ENCODE data around the gene KMT2A. TPM values are rescaled to one million over a fixed set of nuclear protein-coding genes. Genes with fewer than 3 reads are reported as not detected.

Gene KMT2A
- total RNA-seq, 1 experiment from 2014 or later = 50.4 TPM

- ATAC-seq = no peak
- Histone ChIP-seq H3K9me3 (ENCODE audit: control insufficient read depth in 1 of 2, insufficient read depth in 1 of 2, low read depth in 1 of 2, low read length in 2 of 2) (no peaks in the 10 kb centered on the region), H3K9ac (ENCODE audit: low read length) (no peak overlapping the region), H3K4me3 (replicated peaks in 1 of 2; ENCODE audit: low read depth in 1 of 2, low read length in 2 of 2) (no peak overlapping the region), H3K27ac (ENCODE audit: low read depth, low read length) (no peak overlapping the region), H3K4me2 (ENCODE audit: low read length) (no peak overlapping the region), H2AFZ (ENCODE audit: low read depth, low read length, poor library complexity, severe bottlenecking) (no peak overlapping the region), H3K79me2 (ENCODE audit: insufficient read depth, low read length) (peaks cover 22% of the 10 kb centered on the region), H4K20me1 (ENCODE audit: insufficient read depth) (no peaks in the 10 kb centered on the region), H3K9me2 (ENCODE audit: insufficient read depth) (no peaks in the 10 kb centered on the region), H3K36me3 (ENCODE audit: control insufficient read depth in 1 of 2, insufficient read depth in 2 of 2, low read length in 2 of 2) (peaks cover 16 to 21% of the 10 kb centered on the region in 2 experiments; a peak in 3 of 4 replicates), H3K27me3 (ENCODE audit: insufficient read depth, low read length) (no peaks in the 10 kb centered on the region), H3K4me1 (ENCODE audit: control insufficient read depth in 1 of 2, insufficient read depth in 2 of 2, low read length in 2 of 2) (no peaks in the 10 kb centered on the region)
- POLR2A ChIA-PET = no interaction called here
- DNase-seq (ENCODE audit: low read depth, low spot score) = no peak
- CTCF ChIA-PET = no interaction called here
- intact Hi-C loops (cut with micrococcal nuclease) = no loop called here
- TF ChIP-seq ELF1 (IDR thresholded peaks at IDR 0.05; ENCODE audit: borderline replicate concordance, low read depth) (no peak), JUND (IDR thresholded peaks at IDR 0.05) (no peak), RAD21 (IDR thresholded peaks at IDR 0.05; ENCODE audit: low read depth) (no peak), EZH2 (IDR thresholded peaks at IDR 0.05) (no peak), YY1 (IDR thresholded peaks at IDR 0.05; ENCODE audit: extremely low read depth, insufficient replicate concordance, low read depth, low read length) (no peak)
- no TSS peak for BruUV-seq (replicated peaks)
- RAD21 ChIA-PET (ENCODE audit: low non-redundant PET in 1 of 2, low total read pairs in 2 of 2, uncharacterized antibody in 2 of 2, unreplicated experiment in 2 of 2) = no interaction called here
Observed at GRCh38 chr11:118473537-118473936, 37.2 kb downstream of the KMT2A start.

- Histone ChIP-seq H4K20me1 (ENCODE audit: insufficient read depth) (no peaks in the 10 kb centered on the region), H3K79me2 (ENCODE audit: insufficient read depth, low read length) (peaks cover 4% of the 10 kb centered on the region), H3K27ac (ENCODE audit: low read depth, low read length) (no peak overlapping the region), H3K4me1 (ENCODE audit: control insufficient read depth in 1 of 2, insufficient read depth in 2 of 2, low read length in 2 of 2) (no peaks in the 10 kb centered on the region), H3K9ac (ENCODE audit: low read length) (no peak overlapping the region), H3K4me2 (ENCODE audit: low read length) (no peak overlapping the region), H2AFZ (ENCODE audit: low read depth, low read length, poor library complexity, severe bottlenecking) (no peak overlapping the region), H3K4me3 (replicated peaks in 1 of 2; ENCODE audit: low read depth in 1 of 2, low read length in 2 of 2) (no peak overlapping the region), H3K36me3 (ENCODE audit: control insufficient read depth in 1 of 2, insufficient read depth in 2 of 2, low read length in 2 of 2) (peaks cover 40 to 44% of the 10 kb centered on the region in 2 experiments; a peak in 3 of 4 replicates), H3K9me3 (ENCODE audit: control insufficient read depth in 1 of 2, insufficient read depth in 1 of 2, low read depth in 1 of 2, low read length in 2 of 2) (no peaks in the 10 kb centered on the region), H3K27me3 (ENCODE audit: insufficient read depth, low read length) (no peaks in the 10 kb centered on the region), H3K9me2 (ENCODE audit: insufficient read depth) (no peaks in the 10 kb centered on the region)
- ATAC-seq (no peak), DNase-seq (ENCODE audit: low read depth, low spot score) (no peak)
- no TSS peak for BruUV-seq (replicated peaks)
- intact Hi-C loops (cut with micrococcal nuclease) = no loop called here
- ChIA-PET POLR2A (no interaction called here), RAD21 (ENCODE audit: low non-redundant PET in 1 of 2, low total read pairs in 2 of 2, uncharacterized antibody in 2 of 2, unreplicated experiment in 2 of 2) (no interaction called here), CTCF (interaction anchor here (1.7 kb wide), 1 partner anchor 12 kb away, joined by 3 read pairs; no protein-coding TSS in a partner anchor)
- TF ChIP-seq EZH2 (IDR thresholded peaks at IDR 0.05) (no peak), ZFX (IDR thresholded peaks at IDR 0.05) (no peak), ZNF274 (IDR thresholded peaks at IDR 0.05; ENCODE audit: low read depth, low read length) (no peak), RAD21 (IDR thresholded peaks at IDR 0.05; ENCODE audit: low read depth) (no peak), ELF1 (IDR thresholded peaks at IDR 0.05; ENCODE audit: borderline replicate concordance, low read depth) (no peak), REST (IDR thresholded peaks at IDR 0.05; ENCODE audit: low read depth) (no peak), JUND (IDR thresholded peaks at IDR 0.05) (no peak), CEBPB (IDR thresholded peaks at IDR 0.05; ENCODE audit: low read depth) (no peak)
- TF ChIP-seq, protein P1, sequence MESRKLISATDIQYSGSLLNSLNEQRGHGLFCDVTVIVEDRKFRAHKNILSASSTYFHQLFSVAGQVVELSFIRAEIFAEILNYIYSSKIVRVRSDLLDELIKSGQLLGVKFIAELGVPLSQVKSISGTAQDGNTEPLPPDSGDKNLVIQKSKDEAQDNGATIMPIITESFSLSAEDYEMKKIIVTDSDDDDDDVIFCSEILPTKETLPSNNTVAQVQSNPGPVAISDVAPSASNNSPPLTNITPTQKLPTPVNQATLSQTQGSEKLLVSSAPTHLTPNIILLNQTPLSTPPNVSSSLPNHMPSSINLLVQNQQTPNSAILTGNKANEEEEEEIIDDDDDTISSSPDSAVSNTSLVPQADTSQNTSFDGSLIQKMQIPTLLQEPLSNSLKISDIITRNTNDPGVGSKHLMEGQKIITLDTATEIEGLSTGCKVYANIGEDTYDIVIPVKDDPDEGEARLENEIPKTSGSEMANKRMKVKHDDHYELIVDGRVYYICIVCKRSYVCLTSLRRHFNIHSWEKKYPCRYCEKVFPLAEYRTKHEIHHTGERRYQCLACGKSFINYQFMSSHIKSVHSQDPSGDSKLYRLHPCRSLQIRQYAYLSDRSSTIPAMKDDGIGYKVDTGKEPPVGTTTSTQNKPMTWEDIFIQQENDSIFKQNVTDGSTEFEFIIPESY (IDR thresholded peaks at IDR 0.05; ENCODE audit: extremely low read depth, insufficient replicate concordance, low read length) = no peak
- TF ChIP-seq, protein P2, sequence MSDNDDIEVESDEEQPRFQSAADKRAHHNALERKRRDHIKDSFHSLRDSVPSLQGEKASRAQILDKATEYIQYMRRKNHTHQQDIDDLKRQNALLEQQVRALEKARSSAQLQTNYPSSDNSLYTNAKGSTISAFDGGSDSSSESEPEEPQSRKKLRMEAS (IDR thresholded peaks at IDR 0.05) = no peak
- TF ChIP-seq, protein P3, sequence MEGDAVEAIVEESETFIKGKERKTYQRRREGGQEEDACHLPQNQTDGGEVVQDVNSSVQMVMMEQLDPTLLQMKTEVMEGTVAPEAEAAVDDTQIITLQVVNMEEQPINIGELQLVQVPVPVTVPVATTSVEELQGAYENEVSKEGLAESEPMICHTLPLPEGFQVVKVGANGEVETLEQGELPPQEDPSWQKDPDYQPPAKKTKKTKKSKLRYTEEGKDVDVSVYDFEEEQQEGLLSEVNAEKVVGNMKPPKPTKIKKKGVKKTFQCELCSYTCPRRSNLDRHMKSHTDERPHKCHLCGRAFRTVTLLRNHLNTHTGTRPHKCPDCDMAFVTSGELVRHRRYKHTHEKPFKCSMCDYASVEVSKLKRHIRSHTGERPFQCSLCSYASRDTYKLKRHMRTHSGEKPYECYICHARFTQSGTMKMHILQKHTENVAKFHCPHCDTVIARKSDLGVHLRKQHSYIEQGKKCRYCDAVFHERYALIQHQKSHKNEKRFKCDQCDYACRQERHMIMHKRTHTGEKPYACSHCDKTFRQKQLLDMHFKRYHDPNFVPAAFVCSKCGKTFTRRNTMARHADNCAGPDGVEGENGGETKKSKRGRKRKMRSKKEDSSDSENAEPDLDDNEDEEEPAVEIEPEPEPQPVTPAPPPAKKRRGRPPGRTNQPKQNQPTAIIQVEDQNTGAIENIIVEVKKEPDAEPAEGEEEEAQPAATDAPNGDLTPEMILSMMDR (IDR thresholded peaks at IDR 0.05 in 2 of 3, conservative IDR thresholded peaks at IDR 0.05 in 1 of 3; ENCODE audit: borderline replicate concordance in 1 of 3, insufficient read depth in 1 of 3, low read depth in 2 of 3, low read length in 2 of 3) = no peak
Observed at GRCh38 chr11:118476676-118477075, 40.4 kb downstream of the KMT2A start.
